K562 (cell line): Measurements from ENCODE around the gene LDLR. TPM values are rescaled to one million over a fixed set of nuclear protein-coding genes. Genes with fewer than 3 reads are reported as not detected.
A peak's percentile ranks its signal among the peaks of the same experiment; 100 is the strongest.

Experiments
- CBX1 ChIP-seq: sonication (generic); IDR thresholded peaks from 2 replicates; pipeline ENCODE4 v1.6.1; 2016; ENCODE audit warnings: antibody characterized with exemption, low read depth, mild to moderate bottlenecking
- DPF2 ChIP-seq: fragments of 450-650 bp; IDR thresholded peaks from 2 replicates; pipeline ENCODE4 v1.6.1; 2016
- GTF2A2 ChIP-seq: IDR thresholded peaks from 2 replicates; pipeline ENCODE4 v1.6.1; 2016; ENCODE audit warnings: mild to moderate bottlenecking, missing genetic modification characterization, missing compliant biosample characterization
- JUND ChIP-seq, 2 experiments: IDR thresholded peaks; 2 replicates in 1 of 2; 3 replicates in 1 of 2; pipeline ENCODE4 v1.6.1; 2011; ENCODE audit warnings: borderline replicate concordance in 2 of 2, low read depth in 2 of 2, low read length in 2 of 2, improper control_type of control experiment in 1 of 2, missing biosample characterization in 1 of 2, missing genetic modification characterization in 1 of 2, missing genetic modification reagents in 1 of 2
- KAT7 ChIP-seq: sonication (generic); formaldehyde crosslinking; IDR thresholded peaks from 2 replicates; pipeline ENCODE4 v1.8.0; 2022; ENCODE audit warnings: missing genetic modification reagents, mild to moderate bottlenecking, borderline replicate concordance
- KLF10 ChIP-seq: fragments of 250-450 bp; sonication (Bioruptor Pico); IDR thresholded peaks from 2 replicates; pipeline ENCODE4 v1.6.1; 2021; ENCODE audit warnings: matching md5 sums
- MBD2 ChIP-seq: sonication (generic); IDR thresholded peaks from 2 replicates; pipeline ENCODE4 v1.6.1; 2016; ENCODE audit warnings: low read depth, borderline replicate concordance
- MEIS2 ChIP-seq: fragments of 450-650 bp; IDR thresholded peaks from 2 replicates; pipeline ENCODE4 v1.6.1; 2014; ENCODE audit warnings: mild to moderate bottlenecking; ENCODE audit not compliant: partially characterized antibody
- MYBL2 ChIP-seq, 2 experiments: fragments of 450-650 bp in 1 of 2; sonication (generic) in 1 of 2; formaldehyde crosslinking in 1 of 2; IDR thresholded peaks; 2 replicates each; pipeline versions ENCODE4 v1.6.1 to v1.8.1; 2017 to 2022; ENCODE audit warnings: borderline replicate concordance in 1 of 2, inconsistent platforms in 1 of 2, low read depth in 1 of 2, mild to moderate bottlenecking in 1 of 2, missing genetic modification reagents in 1 of 2, moderate library complexity in 1 of 2
- NONO ChIP-seq, 2 experiments: fragments of 200-400 bp in 1 of 2; fragments of 450-650 bp in 1 of 2; formaldehyde crosslinking in 1 of 2; IDR thresholded peaks; 2 replicates each; pipeline ENCODE4 v1.6.1; 2017; ENCODE audit warnings: low read depth in 2 of 2, mild to moderate bottlenecking in 2 of 2, moderate library complexity in 2 of 2, low read length in 1 of 2
- PHB2 ChIP-seq: fragments of 450-650 bp; IDR thresholded peaks from 2 replicates; pipeline ENCODE4 v1.6.1; 2017; ENCODE audit warnings: low read depth
- POLR2AphosphoS2 ChIP-seq: IDR thresholded peaks from 2 replicates; pipeline ENCODE4 v1.6.1; 2012; ENCODE audit warnings: low read length, improper control_type of control experiment
- POLR2G ChIP-seq: fragments of 200-400 bp; formaldehyde crosslinking; IDR thresholded peaks from 2 replicates; pipeline ENCODE4 v1.6.1; 2017; ENCODE audit warnings: low read depth, mild to moderate bottlenecking, antibody characterized with exemption, low read length, moderate library complexity
- POU5F1 ChIP-seq: fragments of 150-350 bp; IDR thresholded peaks from 2 replicates; pipeline ENCODE4 v1.6.1; 2014; ENCODE audit warnings: borderline replicate concordance, low read length, low read depth, mild to moderate bottlenecking; ENCODE audit not compliant: partially characterized antibody
- TEAD4 ChIP-seq, 2 experiments: sonication (generic) in 1 of 2; formaldehyde crosslinking in 1 of 2; IDR thresholded peaks; 2 replicates each; pipeline versions ENCODE4 v1.6.1 to v1.8.0; 2012 to 2022; ENCODE audit warnings: borderline replicate concordance in 1 of 2, inconsistent platforms in 1 of 2, low read length in 1 of 2, mild to moderate bottlenecking in 1 of 2, missing genetic modification reagents in 1 of 2
- U2AF2 ChIP-seq: fragments of 200-400 bp; formaldehyde crosslinking; optimal IDR thresholded peaks from 2 replicates; pipeline ENCODE3; 2017; ENCODE audit warnings: low read depth, mild to moderate bottlenecking, low read length
- XRCC5 ChIP-seq: fragments of 200-400 bp; formaldehyde crosslinking; IDR thresholded peaks from 2 replicates; pipeline ENCODE4 v1.6.1; 2017; ENCODE audit warnings: low read depth, mild to moderate bottlenecking, low read length
- ZBED1 ChIP-seq: IDR thresholded peaks from 2 replicates; pipeline ENCODE4 v1.6.1; 2014
- ZEB2 ChIP-seq: fragments of 450-650 bp; IDR thresholded peaks from 2 replicates; pipeline ENCODE4 v1.6.1; 2016
- ZNF274 ChIP-seq: IDR thresholded peaks from 2 replicates; pipeline ENCODE4 v1.6.1; 2011; ENCODE audit warnings: low read depth, mild to moderate bottlenecking, low read length, moderate library complexity, borderline replicate concordance
- ZNF57 ChIP-seq: fragments of 450-650 bp; formaldehyde crosslinking; IDR thresholded peaks from 2 replicates; pipeline ENCODE4 v1.4.0; 2020; ENCODE audit warnings: mild to moderate bottlenecking, moderate library complexity
- polyA plus RNA-seq, 8 experiments: library from polyadenylated mRNA; depleted of rRNA in 4 of 8; stranded (reverse) in 5 of 8; unstranded in 3 of 8; fragments of >200 nt; fragmentation: Nextera tagmentation in 2 of 8; fragmentation: Illumina TruSeq in 1 of 8; extraction: Ambion mirVana in 2 of 8; extraction: Trizol in 1 of 8; gene quantifications; 2 replicates each; pipeline versions ENCODE4 v1.2.1 to v1.2.3, GENCODE V29; 2011 to 2014; ENCODE audit warnings: inconsistent platforms in 1 of 8, missing spikeins in 1 of 8
- total RNA-seq, 7 experiments: library from RNA; depleted of rRNA in 6 of 7; stranded (reverse); fragments of >200 nt in 6 of 7; fragmentation: Illumina TruSeq in 2 of 7; extraction: Trizol in 2 of 7; gene quantifications; 2 replicates each; pipeline versions ENCODE4 v1.2.1 to v1.2.3, GENCODE V29; 2011 to 2021; ENCODE audit warnings: low replicate concordance in 1 of 7
- TF ChIP-seq, protein P1 (sequence below): sonication (generic); formaldehyde crosslinking; IDR thresholded peaks from 2 replicates; pipeline ENCODE4 v1.8.0; 2022; ENCODE audit warnings: missing genetic modification reagents, mild to moderate bottlenecking, moderate library complexity, borderline replicate concordance
- TF ChIP-seq, protein P2 (sequence below), 2 experiments: IDR thresholded peaks in 1 of 2; conservative IDR thresholded peaks in 1 of 2; 2 replicates each; pipeline ENCODE4 v1.6.1; 2016; ENCODE audit warnings: low read depth in 2 of 2, mild to moderate bottlenecking in 1 of 2, missing compliant biosample characterization in 1 of 2, missing genetic modification characterization in 1 of 2, moderate library complexity in 1 of 2

LDLR gene
- total and polyA plus RNA-seq, 9 of the 15 experiments (the other 6 are each of a cell fraction or from before 2014, with no cell fraction given), result 19.9 to 114 (median 56.3) TPM

DNA sequence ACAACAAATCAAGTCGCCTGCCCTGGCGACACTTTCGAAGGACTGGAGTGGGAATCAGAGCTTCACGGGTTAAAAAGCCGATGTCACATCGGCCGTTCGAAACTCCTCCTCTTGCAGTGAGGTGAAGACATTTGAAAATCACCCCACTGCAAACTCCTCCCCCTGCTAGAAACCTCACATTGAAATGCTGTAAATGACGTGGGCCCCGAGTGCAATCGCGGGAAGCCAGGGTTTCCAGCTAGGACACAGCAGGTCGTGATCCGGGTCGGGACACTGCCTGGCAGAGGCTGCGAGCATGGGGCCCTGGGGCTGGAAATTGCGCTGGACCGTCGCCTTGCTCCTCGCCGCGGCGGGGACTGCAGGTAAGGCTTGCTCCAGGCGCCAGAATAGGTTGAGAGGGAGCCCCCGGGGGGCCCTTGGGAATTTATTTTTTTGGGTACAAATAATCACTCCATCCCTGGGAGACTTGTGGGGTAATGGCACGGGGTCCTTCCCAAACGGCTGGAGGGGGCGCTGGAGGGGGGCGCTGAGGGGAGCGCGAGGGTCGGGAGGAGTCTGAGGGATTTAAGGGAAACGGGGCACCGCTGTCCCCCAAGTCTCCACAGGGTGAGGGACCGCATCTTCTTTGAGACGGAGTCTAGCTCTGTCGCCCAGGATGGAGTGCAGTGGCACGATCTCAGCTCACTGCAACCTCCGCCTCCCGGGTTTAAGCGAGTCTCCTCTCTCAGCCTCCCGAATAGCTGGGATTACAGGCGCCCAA, at the start of gene LDLR (continued):
- peak; percentile 36; the same call in 1 of the 2 replicates for TF ChIP-seq TEAD4 (IDR thresholded peaks at IDR 0.05; ENCODE audit: low read length)
- no peak for TF ChIP-seq TEAD4 (CRISPR knock-in tag; IDR thresholded peaks at IDR 0.05; ENCODE audit: borderline replicate concordance)
- peak; percentile 94 for TF ChIP-seq CBX1
- TF ChIP-seq, protein P1, sequence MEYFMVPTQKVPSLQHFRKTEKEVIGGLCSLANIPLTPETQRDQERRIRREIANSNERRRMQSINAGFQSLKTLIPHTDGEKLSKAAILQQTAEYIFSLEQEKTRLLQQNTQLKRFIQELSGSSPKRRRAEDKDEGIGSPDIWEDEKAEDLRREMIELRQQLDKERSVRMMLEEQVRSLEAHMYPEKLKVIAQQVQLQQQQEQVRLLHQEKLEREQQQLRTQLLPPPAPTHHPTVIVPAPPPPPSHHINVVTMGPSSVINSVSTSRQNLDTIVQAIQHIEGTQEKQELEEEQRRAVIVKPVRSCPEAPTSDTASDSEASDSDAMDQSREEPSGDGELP, result peak; percentile 67; the same call in 1 of the 2 replicates
- TF ChIP-seq JUND (IDR thresholded peaks at IDR 0.05; ENCODE audit: borderline replicate concordance, low read depth, low read length), result peak; percentile 87
- TF ChIP-seq JUND (tag; IDR thresholded peaks at IDR 0.05; ENCODE audit: borderline replicate concordance, low read depth, low read length), result peak; percentile 66; the same call in 1 of the 3 replicates
- TF ChIP-seq MYBL2 (IDR thresholded peaks at IDR 0.05; ENCODE audit: low read depth), result peak; percentile 91
- TF ChIP-seq MYBL2 (CRISPR knock-in tag; IDR thresholded peaks at IDR 0.05; ENCODE audit: borderline replicate concordance), result no peak
- peak; percentile 71 for TF ChIP-seq MBD2
- peak; percentile 98 for TF ChIP-seq POLR2AphosphoS2
- TF ChIP-seq XRCC5, result no peak
- TF ChIP-seq ZEB2, result no peak
- TF ChIP-seq U2AF2, result no peak
- TF ChIP-seq ZNF57 (CRISPR knock-in tag), result no peak
- peak; percentile 95 for TF ChIP-seq POLR2G
- peak; percentile 80 for TF ChIP-seq MEIS2
- TF ChIP-seq KLF10 (CRISPR knock-in tag), result 0 out of 2 replicates have a peak, but pooled peaks have one; percentile 4
- peak; percentile 75; the same call in 1 of the 2 replicates for TF ChIP-seq KAT7
- peak; percentile 32 for TF ChIP-seq POU5F1
- TF ChIP-seq NONO (IDR thresholded peaks at IDR 0.05; ENCODE audit: low read depth in 2 of 2, low read length in 1 of 2), result peak in 1 of 2 experiments; percentile 85; a peak in 1 of 4 replicates
- peak; percentile 96 for TF ChIP-seq ZBED1
- TF ChIP-seq, protein P2, sequence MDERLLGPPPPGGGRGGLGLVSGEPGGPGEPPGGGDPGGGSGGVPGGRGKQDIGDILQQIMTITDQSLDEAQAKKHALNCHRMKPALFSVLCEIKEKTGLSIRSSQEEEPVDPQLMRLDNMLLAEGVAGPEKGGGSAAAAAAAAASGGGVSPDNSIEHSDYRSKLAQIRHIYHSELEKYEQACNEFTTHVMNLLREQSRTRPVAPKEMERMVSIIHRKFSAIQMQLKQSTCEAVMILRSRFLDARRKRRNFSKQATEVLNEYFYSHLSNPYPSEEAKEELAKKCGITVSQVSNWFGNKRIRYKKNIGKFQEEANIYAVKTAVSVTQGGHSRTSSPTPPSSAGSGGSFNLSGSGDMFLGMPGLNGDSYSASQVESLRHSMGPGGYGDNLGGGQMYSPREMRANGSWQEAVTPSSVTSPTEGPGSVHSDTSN (CRISPR knock-in tag; IDR thresholded peaks at IDR 0.05; ENCODE audit: low read depth), result no peak
- TF ChIP-seq, protein P2 (tag; conservative IDR thresholded peaks at IDR 0.05; ENCODE audit: low read depth), result peak; percentile 52; the same call in 1 of the 2 replicates
- peak; percentile 68 for TF ChIP-seq DPF2
- TF ChIP-seq ZNF274, result no peak
- TF ChIP-seq GTF2A2 (tag), result peak; percentile 33; the same call in 1 of the 2 replicates
- no peak for TF ChIP-seq PHB2
